Epithelial cell of proximal tubule (primary cell): Measurements from ENCODE around the gene FERMT3. TPM values are rescaled to one million over a fixed set of nuclear protein-coding genes. Genes with fewer than 3 reads are reported as not detected.

Source experiments
- DNase-seq: peaks from one replicate; pipeline ENCODE4 v3.0.0-alpha.2; 2011; ENCODE audit warnings: low read depth
- H3K4me3 ChIP-seq: 2 replicates; pipeline ENCODE4 v1.5.1; 2011; ENCODE audit warnings: low read depth, mild to moderate bottlenecking, low read length
- total RNA-seq: library from RNA; depleted of rRNA; stranded (reverse); fragments of >200 nt; gene quantifications from 2 replicates; pipeline ENCODE4 v1.2.3, GENCODE V29; 2015
- TF ChIP-seq, protein P1 (sequence below): conservative IDR thresholded peaks from 2 replicates; pipeline ENCODE4 v1.5.1; 2012; ENCODE audit warnings: low read depth, mild to moderate bottlenecking, low read length

The FERMT3 gene
- total RNA-seq, 1 donor from 2014 or later = 0.29 TPM

- no peak for DNase-seq
- TF ChIP-seq, protein P1, sequence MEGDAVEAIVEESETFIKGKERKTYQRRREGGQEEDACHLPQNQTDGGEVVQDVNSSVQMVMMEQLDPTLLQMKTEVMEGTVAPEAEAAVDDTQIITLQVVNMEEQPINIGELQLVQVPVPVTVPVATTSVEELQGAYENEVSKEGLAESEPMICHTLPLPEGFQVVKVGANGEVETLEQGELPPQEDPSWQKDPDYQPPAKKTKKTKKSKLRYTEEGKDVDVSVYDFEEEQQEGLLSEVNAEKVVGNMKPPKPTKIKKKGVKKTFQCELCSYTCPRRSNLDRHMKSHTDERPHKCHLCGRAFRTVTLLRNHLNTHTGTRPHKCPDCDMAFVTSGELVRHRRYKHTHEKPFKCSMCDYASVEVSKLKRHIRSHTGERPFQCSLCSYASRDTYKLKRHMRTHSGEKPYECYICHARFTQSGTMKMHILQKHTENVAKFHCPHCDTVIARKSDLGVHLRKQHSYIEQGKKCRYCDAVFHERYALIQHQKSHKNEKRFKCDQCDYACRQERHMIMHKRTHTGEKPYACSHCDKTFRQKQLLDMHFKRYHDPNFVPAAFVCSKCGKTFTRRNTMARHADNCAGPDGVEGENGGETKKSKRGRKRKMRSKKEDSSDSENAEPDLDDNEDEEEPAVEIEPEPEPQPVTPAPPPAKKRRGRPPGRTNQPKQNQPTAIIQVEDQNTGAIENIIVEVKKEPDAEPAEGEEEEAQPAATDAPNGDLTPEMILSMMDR = no peak
- H3K4me3 ChIP-seq = no peak overlapping the region
These were observed 31.0 kb downstream of the FERMT3 start for GRCh38 chr11:64237484-64237951.

GRCh38 chr11:64238076-64238475 is 31.6 kb downstream of the FERMT3 start:
- H3K4me3 ChIP-seq = no peak overlapping the region
- no peak for DNase-seq
- TF ChIP-seq, protein P1 = no peak

DNA sequence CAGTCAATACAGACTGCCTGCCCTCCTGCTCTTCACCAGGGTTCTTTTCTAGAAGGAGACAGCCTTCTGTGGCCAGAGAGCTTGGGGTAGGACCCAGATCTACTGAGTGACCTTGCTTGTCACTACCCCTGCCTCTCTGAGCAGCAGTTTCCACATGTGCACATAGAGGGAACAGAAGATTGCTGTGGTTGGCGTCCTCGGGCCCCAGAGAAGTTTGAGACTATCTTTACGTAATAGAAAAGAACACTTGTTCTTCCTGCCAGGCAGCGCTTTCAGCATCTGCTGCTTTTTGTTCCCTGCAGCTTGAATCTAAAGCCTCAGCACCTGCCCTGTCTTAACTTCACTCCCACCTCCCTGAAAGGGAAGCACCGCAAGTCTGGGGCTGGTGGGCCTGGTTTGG is 32.5 kb downstream of the FERMT3 start:
- TF ChIP-seq, protein P1 = no peak
- no peak overlapping the region for H3K4me3 ChIP-seq
- DNase-seq = no peak

GRCh38 chr11:64239662-64240434 is 33.3 kb downstream of the FERMT3 start:
- DNase-seq = no peak
- H3K4me3 ChIP-seq = peak overlapping the region; percentile 96
- TF ChIP-seq, protein P1 = no peak

GRCh38 chr11:64240435-64241240 is 34.1 kb downstream of the FERMT3 start, which contains the start of gene FKBP2:
Gene FKBP2, plus strand, starts transcription at chr11:64241095. Its CDS starts 1,293 bp downstream, at chr11:64242388.
- TF ChIP-seq, protein P1 = no peak
- H3K4me3 ChIP-seq = peak within 1 kb of the TSS; percentile 96
- no peak for DNase-seq

GRCh38 chr11:64241241-64241490 is 34.6 kb downstream of the FERMT3 start:
- peak overlapping the region; percentile 96 for H3K4me3 ChIP-seq
- TF ChIP-seq, protein P1 = no peak
- DNase-seq = peak; percentile 83
